NCI-H345 treated with DMSO at 0.1 percent for 48 hours (cell line): ENCODE data around the gene TYR.
"Not testable (repeated sequence)": the region's sequence is repeated elsewhere in the genome, so short reads cannot be mapped to it uniquely, and the experiment has no call there.

Experiments used
- DNase-seq: peaks from one replicate; lab custom pipeline; 2025; ENCODE audit not compliant: unreplicated experiment; lab: John Stamatoyannopoulos, UW

The TYR gene

GRCh38 chr11:89177691-89178231 is at the start of gene TYR:
TSS of gene TYR (plus strand) at chr11:89177875. CDS start at chr11:89177954, 79 bp downstream.
- DNase-seq, result no peak

GRCh38 chr11:89136606-89137005 is 41.1 kb upstream of the TYR start:
- DNase-seq, result no peak

GRCh38 chr11:89147229-89147628 is 30.4 kb upstream of the TYR start:
- no peak for DNase-seq

GRCh38 chr11:89159974-89160373 is 17.7 kb upstream of the TYR start:
- no peak for DNase-seq

GRCh38 chr11:89161949-89162348 is 15.7 kb upstream of the TYR start:
- no peak for DNase-seq

GRCh38 chr11:89163686-89164085 is 14.0 kb upstream of the TYR start:
- no peak for DNase-seq

- no peak for DNase-seq
Measured at GRCh38 chr11:89168396-89168795, 9.3 kb upstream of the TYR start.

GRCh38 chr11:89175796-89176195 is 1.9 kb upstream of the TYR start:
- no peak for DNase-seq

- no peak for DNase-seq
Measured at GRCh38 chr11:89176938-89177337, 737 bp upstream of the TYR start.

- DNase-seq, result no peak
Measured at GRCh38 chr11:89181111-89181510, 3.4 kb downstream of the TYR start.

- DNase-seq, result no peak
Measured at GRCh38 chr11:89182773-89183518, 5.3 kb downstream of the TYR start.

- DNase-seq, result no peak
Measured at GRCh38 chr11:89184021-89184420, 6.3 kb downstream of the TYR start.

GRCh38 chr11:89189776-89190175 is 12.1 kb downstream of the TYR start:
- no peak for DNase-seq

GRCh38 chr11:89201138-89201537 is 23.5 kb downstream of the TYR start:
- DNase-seq, result no peak

- DNase-seq, result no peak
Measured at GRCh38 chr11:89203814-89204213, 26.1 kb downstream of the TYR start.

GRCh38 chr11:89205378-89205777 is 27.7 kb downstream of the TYR start:
- no peak for DNase-seq

GRCh38 chr11:89220684-89221339 is 43.1 kb downstream of the TYR start:
- no peak for DNase-seq

GRCh38 chr11:89235083-89235482 is 57.4 kb downstream of the TYR start:
- no peak for DNase-seq

- DNase-seq, result no peak
Measured at GRCh38 chr11:89235976-89236375, 58.3 kb downstream of the TYR start.

- not testable (repeated sequence) for DNase-seq
Measured at GRCh38 chr11:89247007-89247406, 69.3 kb downstream of the TYR start.

- DNase-seq, result no peak
Measured at GRCh38 chr11:89249196-89249595, 71.5 kb downstream of the TYR start.

GRCh38 chr11:89261483-89261882 is 83.8 kb downstream of the TYR start:
- DNase-seq, result not testable (repeated sequence)
